HEK293T (cell line): Measurements from ENCODE around the gene PDE6G.

Experiments
- CTCF ChIA-PET: fragments of 350-600 bp; formaldehyde crosslinking; extraction: SDS; loops from one replicate; lab custom pipeline; 2021; ENCODE audit warnings: antibody characterized with exemption, inconsistent platforms; lab: Yijun Ruan, JAX
- POLR2A ChIA-PET: fragments of 350-600 bp; formaldehyde crosslinking; extraction: SDS; loops from one replicate; lab custom pipeline; 2020; ENCODE audit warnings: antibody characterized with exemption, inconsistent platforms; lab: Yijun Ruan, JAX
- DNase-seq: peaks from one replicate; pipeline ENCODE4 v3.0.0; 2012; ENCODE audit warnings: mixed read lengths; ENCODE audit errors: extremely low spot score
- ARNT ChIP-seq: fragments of 450-650 bp; IDR thresholded peaks from 2 replicates; pipeline ENCODE4 v1.6.1; 2017; ENCODE audit warnings: mild to moderate bottlenecking
- BHLHE40 ChIP-seq: fragments of 450-650 bp; IDR thresholded peaks from 2 replicates; pipeline ENCODE4 v1.6.1; 2016; ENCODE audit warnings: mild to moderate bottlenecking, moderate library complexity, borderline replicate concordance
- CTBP1 ChIP-seq: fragments of 450-650 bp; IDR thresholded peaks from 2 replicates; pipeline ENCODE4 v1.6.1; 2016; ENCODE audit warnings: borderline replicate concordance
- ELF4 ChIP-seq: fragments of 450-650 bp; IDR thresholded peaks from 2 replicates; pipeline ENCODE4 v1.6.1; 2017; ENCODE audit warnings: antibody characterized with exemption
- FOXA1 ChIP-seq: fragments of 450-650 bp; IDR thresholded peaks from 2 replicates; pipeline ENCODE4 v1.6.1; 2016; ENCODE audit warnings: mild to moderate bottlenecking
- FOXK2 ChIP-seq: fragments of 450-650 bp; IDR thresholded peaks from 2 replicates; pipeline ENCODE4 v1.6.1; 2016; ENCODE audit warnings: mild to moderate bottlenecking
- FOXM1 ChIP-seq: fragments of 450-650 bp; IDR thresholded peaks from 2 replicates; pipeline ENCODE4 v1.6.1; 2017; ENCODE audit warnings: mild to moderate bottlenecking, borderline replicate concordance
- HDGF ChIP-seq: fragments of 450-650 bp; IDR thresholded peaks from 2 replicates; pipeline ENCODE4 v1.6.1; 2017; ENCODE audit warnings: antibody characterized with exemption, borderline replicate concordance
- L3MBTL2 ChIP-seq: fragments of 450-650 bp; conservative IDR thresholded peaks from 2 replicates; pipeline ENCODE4 v1.6.1; 2016; ENCODE audit warnings: mild to moderate bottlenecking
- LEF1 ChIP-seq: fragments of 450-650 bp; IDR thresholded peaks from 2 replicates; pipeline ENCODE4 v1.6.1; 2017; ENCODE audit warnings: mild to moderate bottlenecking, borderline replicate concordance
- NFRKB ChIP-seq: fragments of 450-650 bp; IDR thresholded peaks from 2 replicates; pipeline ENCODE4 v1.6.1; 2016; ENCODE audit warnings: mild to moderate bottlenecking, moderate library complexity
- PKNOX1 ChIP-seq: fragments of 450-650 bp; IDR thresholded peaks from 2 replicates; pipeline ENCODE4 v1.6.1; 2016
- SP1 ChIP-seq: fragments of 450-650 bp; IDR thresholded peaks from 2 replicates; pipeline ENCODE4 v1.6.1; 2017
- SUZ12 ChIP-seq: fragments of 450-650 bp; IDR thresholded peaks from 2 replicates; pipeline ENCODE4 v1.6.1; 2016; ENCODE audit warnings: mild to moderate bottlenecking
- TARDBP ChIP-seq: fragments of 450-650 bp; IDR thresholded peaks from 2 replicates; pipeline ENCODE4 v1.6.1; 2016
- ZNF384 ChIP-seq: fragments of 450-650 bp; IDR thresholded peaks from 2 replicates; pipeline ENCODE4 v1.6.1; 2016

Gene PDE6G

GRCh38 chr17:81607431-81607830, 48.9 kb downstream of the PDE6G start:
- no peak for TF ChIP-seq LEF1
- no peak for TF ChIP-seq NFRKB
- no peak for TF ChIP-seq ZNF384
- no peak for TF ChIP-seq PKNOX1
- no peak for TF ChIP-seq FOXM1
- no peak for TF ChIP-seq TARDBP
- no peak for TF ChIP-seq BHLHE40
- no peak for TF ChIP-seq SUZ12
- no peak for DNase-seq
- POLR2A ChIA-PET, result interaction anchor here (1.5 kb wide), 1 partner anchor 59 kb away, joined by 3 read pairs; the partner anchor contains the start of genes CCDC137 and OXLD1
- CTCF ChIA-PET, result interaction anchor here (0.8 kb wide), 1 partner anchor 9 kb away, joined by 3 read pairs; no protein-coding TSS in a partner anchor

GRCh38 chr17:81603846-81604610, 52.3 kb downstream of the PDE6G start:
- CTCF ChIA-PET, result no interaction called here
- TF ChIP-seq CTBP1 (no peak), ELF4 (no peak), SP1 (no peak), HDGF (no peak), ARNT (no peak), PKNOX1 (no peak), NFRKB (no peak), ZNF384 (no peak), L3MBTL2 (no peak), BHLHE40 (no peak), FOXM1 (no peak), FOXK2 (no peak), FOXA1 (no peak), TARDBP (no peak), LEF1 (no peak)
- POLR2A ChIA-PET, result no interaction called here
- no peak for DNase-seq

GRCh38 chr17:81601525-81602120, 54.7 kb downstream of the PDE6G start:
- no peak for TF ChIP-seq NFRKB
- TF ChIP-seq FOXM1, result no peak
- TF ChIP-seq PKNOX1, result no peak
- TF ChIP-seq SUZ12, result no peak
- no peak for TF ChIP-seq ELF4
- TF ChIP-seq SP1, result no peak
- no peak for TF ChIP-seq FOXA1
- TF ChIP-seq ARNT, result no peak
- TF ChIP-seq BHLHE40, result no peak
- TF ChIP-seq HDGF, result no peak
- no peak for TF ChIP-seq ZNF384
- TF ChIP-seq TARDBP, result no peak
- TF ChIP-seq CTBP1, result no peak
- no peak for TF ChIP-seq LEF1
- no peak for TF ChIP-seq FOXK2
- no peak for TF ChIP-seq L3MBTL2
- CTCF ChIA-PET, result interaction anchor here (0.6 to 1.6 kb wide), 6 partner anchors 11 to 117 kb away, joined by 3 to 7 read pairs (median 4); no protein-coding TSS in a partner anchor
- DNase-seq, result peak; percentile 78
- POLR2A ChIA-PET, result interaction anchor here (0.8 to 1.4 kb wide), 2 partner anchors 35 to 49 kb away, joined by 3 read pairs; partner anchors contain the start of gene FAAP100
